RPMI7951 (cell line): Measurements from ENCODE around the gene NOTCH1. TPM values are rescaled to one million over a fixed set of nuclear protein-coding genes. Genes with fewer than 3 reads are reported as not detected.

Experiments
- DNase-seq: peaks from one replicate; pipeline ENCODE4 v3.0.0-alpha.2; 2012; ENCODE audit warnings: low read depth
- total RNA-seq: library from RNA; depleted of rRNA; stranded (reverse); fragments of >200 nt; shearing (Covaris generic); gene quantifications from 2 replicates; pipeline ENCODE4 v1.2.3, GENCODE V29; 2014

Gene NOTCH1
- total RNA-seq, 1 experiment from 2014 or later, result 1.8 TPM

- no peak for DNase-seq
Measured at GRCh38 chr9:136501686-136502085, 44.2 kb downstream of the NOTCH1 start.

- DNase-seq, result no peak
Measured at GRCh38 chr9:136499935-136500910, 45.6 kb downstream of the NOTCH1 start.

- no peak for DNase-seq
Measured at GRCh38 chr9:136499071-136499934, 46.5 kb downstream of the NOTCH1 start.

GRCh38 chr9:136497916-136498695 lies 47.7 kb downstream of the NOTCH1 start:
- DNase-seq, result no peak

- no peak for DNase-seq
Measured at GRCh38 chr9:136496801-136497620, 48.8 kb downstream of the NOTCH1 start.

- DNase-seq, result no peak
Measured at GRCh38 chr9:136496181-136496580, 49.7 kb downstream of the NOTCH1 start.

- DNase-seq, result no peak
Measured at GRCh38 chr9:136495238-136495800, 50.5 kb downstream of the NOTCH1 start.

- no peak for DNase-seq
Measured at GRCh38 chr9:136494531-136495215, 51.2 kb downstream of the NOTCH1 start.

GRCh38 chr9:136494012-136494411 lies 51.8 kb downstream of the NOTCH1 start:
- DNase-seq, result no peak

- no peak for DNase-seq
Measured at GRCh38 chr9:136493567-136493971, 52.3 kb downstream of the NOTCH1 start.

- DNase-seq, result no peak
Measured at GRCh38 chr9:136492978-136493522, 52.8 kb downstream of the NOTCH1 start.

- DNase-seq, result no peak
Measured at GRCh38 chr9:136489731-136490130, 56.1 kb downstream of the NOTCH1 start.

- DNase-seq, result peak; percentile 15
Measured at GRCh38 chr9:136488247-136489214, 57.3 kb downstream of the NOTCH1 start.

- DNase-seq, result no peak
Measured at GRCh38 chr9:136487672-136488071, 58.2 kb downstream of the NOTCH1 start.

- no peak for DNase-seq
Measured at GRCh38 chr9:136486823-136487620, 58.8 kb downstream of the NOTCH1 start.

- DNase-seq, result no peak
Measured at GRCh38 chr9:136486131-136486530, 59.7 kb downstream of the NOTCH1 start.
